ENCODE results near the gene SCART1. TPM values are rescaled to one million over a fixed set of nuclear protein-coding genes. Genes with fewer than 3 reads are reported as not detected.
"Not testable (repeated sequence)": the region's sequence is repeated elsewhere in the genome, so short reads cannot be mapped to it uniquely, and the experiment has no call there.

SCART1 gene
- total and polyA plus RNA-seq, 10 of the 15 experiments (the other 5 are each of a cell fraction or from before 2014, with no cell fraction given) = 0.05 to 22.0 (median 0.58) TPM

DNA sequence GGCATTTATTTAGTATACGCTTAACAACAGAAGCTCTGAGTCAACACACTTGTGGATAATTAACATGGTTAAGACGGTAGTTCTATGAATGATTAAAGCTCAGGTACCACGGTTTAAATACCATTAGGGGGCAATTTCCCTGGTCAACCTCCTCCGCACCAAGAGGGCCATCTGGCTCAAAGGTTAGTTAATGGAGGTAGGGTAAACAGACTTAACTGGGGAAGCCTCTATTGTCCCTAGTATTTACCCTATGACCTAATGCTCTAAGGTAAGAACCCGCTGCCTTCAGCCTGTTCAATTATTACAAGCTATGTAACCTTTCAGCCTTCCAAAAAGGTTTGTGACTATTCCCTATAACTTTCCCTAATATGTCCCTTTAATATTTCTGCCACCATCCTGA, 64.8 kb downstream of the SCART1 start:
- WGBS (ENCODE audit: insufficient coverage, insufficient replicate concordance, low lambda C conversion rate, missing lambda C conversion rate) = 36% methylated on average over 5 of the region's 5 CpGs
- DNase-seq (ENCODE audit: low read depth, low spot score); H2AFZ ChIP-seq (ENCODE audit: control insufficient read depth, low read depth, low read length); intact Hi-C loops (cut with micrococcal nuclease; ENCODE audit: unreplicated experiment); in situ Hi-C loops (cut with MboI); POLR2A ChIA-PET; H3K9me3 ChIP-seq (replicated peaks; ENCODE audit: control insufficient read depth, insufficient read depth, low read length); H3K36me3 ChIP-seq (ENCODE audit: control insufficient read depth in 2 of 2, insufficient read depth in 2 of 2, low read length in 1 of 2); H3K4me3 ChIP-seq; H4K20me1 ChIP-seq (ENCODE audit: control insufficient read depth, insufficient read depth); H3K79me2 ChIP-seq (ENCODE audit: control insufficient read depth, insufficient read depth, low read length); ATAC-seq; FAIRE-seq; H3K4me1 ChIP-seq (ENCODE audit: control insufficient read depth, insufficient read depth, low read length); H3K27ac ChIP-seq (ENCODE audit: control insufficient read depth, insufficient read depth); BruUV-seq (replicated peaks); H3K9ac ChIP-seq (ENCODE audit: control insufficient read depth, insufficient read depth, low read length); H3K27me3 ChIP-seq (replicated peaks in 1 of 2; ENCODE audit: control insufficient read depth in 2 of 2, insufficient read depth in 2 of 2, low read length in 1 of 2); H3K4me2 ChIP-seq (ENCODE audit: control insufficient read depth, insufficient read depth): not testable (repeated sequence)
- ChIA-PET SMC1A (ENCODE audit: uncharacterized antibody, unreplicated experiment) (interaction anchor here (0.6 to 1.0 kb wide), 3 partner anchors 17 to 90 kb away, joined by 3 read pairs; no protein-coding TSS in a partner anchor), CTCF (interaction anchor here (1.4 to 4.4 kb wide), 2 partner anchors 80 to 189 kb away, joined by 6 to 24 read pairs; no protein-coding TSS in a partner anchor), RAD21 (ENCODE audit: unreplicated experiment) (interaction anchor here (1.2 kb wide), 1 partner anchor 80 kb away, joined by 3 read pairs; no protein-coding TSS in a partner anchor)

Other genes with a start within 250 kb of the SCART1 start
Only the 7 nearest of the 15 such genes appear.
- not detected in 2 replicates for gene PRAP1, start 106.6 kb upstream of the SCART1 start, total RNA-seq (2014; rRNA removed)
- not detected in 2 replicates for gene PRAP1, start 106.6 kb upstream of the SCART1 start, total RNA-seq (2014; rRNA removed; fragmentation: Illumina TruSeq; extraction: Trizol)
- not detected in 2 replicates for gene PRAP1, start 106.6 kb upstream of the SCART1 start, total RNA-seq (2021)
- gene PRAP1, start 106.6 kb upstream of the SCART1 start, polyA plus RNA-seq (2011; rRNA removed) = not detected in 2 replicates
- gene PRAP1, start 106.6 kb upstream of the SCART1 start, polyA plus RNA-seq (2014; fragmentation: Illumina TruSeq; extraction: Trizol) = not detected in 2 replicates
- not detected for gene PRAP1, start 106.6 kb upstream of the SCART1 start, polyA plus RNA-seq (2014; fragmentation: Nextera tagmentation; extraction: Ambion mirVana)
- gene PRAP1, start 106.6 kb upstream of the SCART1 start, polyA plus RNA-seq (2014; rRNA removed) = not detected in 2 replicates
- gene PRAP1, start 106.6 kb upstream of the SCART1 start, polyA plus RNA-seq (2016; fragmentation: Nextera tagmentation; extraction: Ambion mirVana) = under 1 TPM in 1 of 2 experiments, not detected in 1; 0.25 TPM
- gene FUOM, start 95.9 kb upstream of the SCART1 start, total RNA-seq (2014; rRNA removed) = 35.3 and 35.4 TPM in 2 replicates
- gene FUOM, start 95.9 kb upstream of the SCART1 start, total RNA-seq (2014; rRNA removed; fragmentation: Illumina TruSeq; extraction: Trizol) = 19.2 and 21.4 TPM in 2 replicates
- 34.9 and 36.9 TPM in 2 replicates for gene FUOM, start 95.9 kb upstream of the SCART1 start, total RNA-seq (2021)
- 9.9 and 13.6 TPM in 2 replicates for gene FUOM, start 95.9 kb upstream of the SCART1 start, polyA plus RNA-seq (2011; rRNA removed)
- gene FUOM, start 95.9 kb upstream of the SCART1 start, polyA plus RNA-seq (2014; fragmentation: Illumina TruSeq; extraction: Trizol) = 2.2 and 7.0 TPM in 2 replicates
- 10 to 100 TPM in 1 of 2 experiments, 1 to 10 TPM in 1; 1.8 to 11.2 TPM for gene FUOM, start 95.9 kb upstream of the SCART1 start, polyA plus RNA-seq (2014; fragmentation: Nextera tagmentation; extraction: Ambion mirVana)
- gene FUOM, start 95.9 kb upstream of the SCART1 start, polyA plus RNA-seq (2014; rRNA removed) = 41.7 and 50.2 TPM in 2 replicates
- 10 to 100 TPM; 29.7 to 33.3 TPM for gene FUOM, start 95.9 kb upstream of the SCART1 start, polyA plus RNA-seq (2016; fragmentation: Nextera tagmentation; extraction: Ambion mirVana)
- gene ECHS1, start 80.6 kb upstream of the SCART1 start, total RNA-seq (2014; rRNA removed) = 63.5 and 71.4 TPM in 2 replicates
- 48.0 and 50.8 TPM in 2 replicates for gene ECHS1, start 80.6 kb upstream of the SCART1 start, total RNA-seq (2014; rRNA removed; fragmentation: Illumina TruSeq; extraction: Trizol)
- gene ECHS1, start 80.6 kb upstream of the SCART1 start, total RNA-seq (2021) = 73.2 and 77.8 TPM in 2 replicates
- gene ECHS1, start 80.6 kb upstream of the SCART1 start, polyA plus RNA-seq (2011; rRNA removed) = 21.0 and 32.7 TPM in 2 replicates
- 35.6 and 57.1 TPM in 2 replicates for gene ECHS1, start 80.6 kb upstream of the SCART1 start, polyA plus RNA-seq (2014; fragmentation: Illumina TruSeq; extraction: Trizol)
- gene ECHS1, start 80.6 kb upstream of the SCART1 start, polyA plus RNA-seq (2014; fragmentation: Nextera tagmentation; extraction: Ambion mirVana) = 10 to 100 TPM; 55.3 to 67.7 TPM
- gene ECHS1, start 80.6 kb upstream of the SCART1 start, polyA plus RNA-seq (2014; rRNA removed) = 51.9 and 52.6 TPM in 2 replicates
- 100 to 1,000 TPM; 162 to 164 TPM for gene ECHS1, start 80.6 kb upstream of the SCART1 start, polyA plus RNA-seq (2016; fragmentation: Nextera tagmentation; extraction: Ambion mirVana)
- 11.7 and 13.8 TPM in 2 replicates for gene PAOX, start 74.7 kb upstream of the SCART1 start, total RNA-seq (2014; rRNA removed)
- gene PAOX, start 74.7 kb upstream of the SCART1 start, total RNA-seq (2014; rRNA removed; fragmentation: Illumina TruSeq; extraction: Trizol) = 5.5 and 7.2 TPM in 2 replicates
- gene PAOX, start 74.7 kb upstream of the SCART1 start, total RNA-seq (2021) = 14.4 and 16.1 TPM in 2 replicates
- gene PAOX, start 74.7 kb upstream of the SCART1 start, polyA plus RNA-seq (2011; rRNA removed) = 4.3 and 4.7 TPM in 2 replicates
- gene PAOX, start 74.7 kb upstream of the SCART1 start, polyA plus RNA-seq (2014; fragmentation: Illumina TruSeq; extraction: Trizol) = 2.2 and 4.1 TPM in 2 replicates
- gene PAOX, start 74.7 kb upstream of the SCART1 start, polyA plus RNA-seq (2014; fragmentation: Nextera tagmentation; extraction: Ambion mirVana) = 1 to 10 TPM; 1.2 to 4.9 TPM
- 15.1 and 16.1 TPM in 2 replicates for gene PAOX, start 74.7 kb upstream of the SCART1 start, polyA plus RNA-seq (2014; rRNA removed)
- gene PAOX, start 74.7 kb upstream of the SCART1 start, polyA plus RNA-seq (2016; fragmentation: Nextera tagmentation; extraction: Ambion mirVana) = 10 to 100 TPM; 20.5 to 22.2 TPM
- 39.6 and 46.6 TPM in 2 replicates for gene MTG1, start 59.8 kb upstream of the SCART1 start, total RNA-seq (2014; rRNA removed)
- gene MTG1, start 59.8 kb upstream of the SCART1 start, total RNA-seq (2014; rRNA removed; fragmentation: Illumina TruSeq; extraction: Trizol) = 34.4 and 41.6 TPM in 2 replicates
- gene MTG1, start 59.8 kb upstream of the SCART1 start, total RNA-seq (2021) = 52.8 and 65.8 TPM in 2 replicates
- 50.7 and 64.1 TPM in 2 replicates for gene MTG1, start 59.8 kb upstream of the SCART1 start, polyA plus RNA-seq (2011; rRNA removed)
- gene MTG1, start 59.8 kb upstream of the SCART1 start, polyA plus RNA-seq (2014; fragmentation: Illumina TruSeq; extraction: Trizol) = 46.0 and 60.9 TPM in 2 replicates
- gene MTG1, start 59.8 kb upstream of the SCART1 start, polyA plus RNA-seq (2014; fragmentation: Nextera tagmentation; extraction: Ambion mirVana) = 1 to 10 TPM; 6.2 to 9.2 TPM
- 92.6 and 95.2 TPM in 2 replicates for gene MTG1, start 59.8 kb upstream of the SCART1 start, polyA plus RNA-seq (2014; rRNA removed)
- 100 to 1,000 TPM; 102 to 104 TPM for gene MTG1, start 59.8 kb upstream of the SCART1 start, polyA plus RNA-seq (2016; fragmentation: Nextera tagmentation; extraction: Ambion mirVana)
- gene SPRN, start 29.3 kb upstream of the SCART1 start, total RNA-seq (2014; rRNA removed) = not detected in 2 replicates
- not detected in 2 replicates for gene SPRN, start 29.3 kb upstream of the SCART1 start, total RNA-seq (2014; rRNA removed; fragmentation: Illumina TruSeq; extraction: Trizol)
- gene SPRN, start 29.3 kb upstream of the SCART1 start, total RNA-seq (2021) = not detected in 2 replicates
- not detected in 2 replicates for gene SPRN, start 29.3 kb upstream of the SCART1 start, polyA plus RNA-seq (2011; rRNA removed)
- not detected in 2 replicates for gene SPRN, start 29.3 kb upstream of the SCART1 start, polyA plus RNA-seq (2014; fragmentation: Illumina TruSeq; extraction: Trizol)
- under 1 TPM; 0.03 to 0.15 TPM for gene SPRN, start 29.3 kb upstream of the SCART1 start, polyA plus RNA-seq (2014; fragmentation: Nextera tagmentation; extraction: Ambion mirVana)
- not detected in 2 replicates for gene SPRN, start 29.3 kb upstream of the SCART1 start, polyA plus RNA-seq (2014; rRNA removed)
- under 1 TPM; 0.78 to 0.96 TPM for gene SPRN, start 29.3 kb upstream of the SCART1 start, polyA plus RNA-seq (2016; fragmentation: Nextera tagmentation; extraction: Ambion mirVana)
- gene CYP2E1, start 73.4 kb downstream of the SCART1 start, total RNA-seq (2014; rRNA removed) = 0.17 TPM in 1 of 2 replicates, not detected in the other
- not detected in 2 replicates for gene CYP2E1, start 73.4 kb downstream of the SCART1 start, total RNA-seq (2014; rRNA removed; fragmentation: Illumina TruSeq; extraction: Trizol)
- 0.96 and 1.9 TPM in 2 replicates for gene CYP2E1, start 73.4 kb downstream of the SCART1 start, total RNA-seq (2021)
- gene CYP2E1, start 73.4 kb downstream of the SCART1 start, polyA plus RNA-seq (2011; rRNA removed) = 0.48 and 0.82 TPM in 2 replicates
- 0.10 and 0.92 TPM in 2 replicates for gene CYP2E1, start 73.4 kb downstream of the SCART1 start, polyA plus RNA-seq (2014; fragmentation: Illumina TruSeq; extraction: Trizol)
- under 1 TPM; 0.09 to 0.31 TPM for gene CYP2E1, start 73.4 kb downstream of the SCART1 start, polyA plus RNA-seq (2014; fragmentation: Nextera tagmentation; extraction: Ambion mirVana)
- gene CYP2E1, start 73.4 kb downstream of the SCART1 start, polyA plus RNA-seq (2014; rRNA removed) = 0.28 TPM in 1 of 2 replicates, not detected in the other
- not detected for gene CYP2E1, start 73.4 kb downstream of the SCART1 start, polyA plus RNA-seq (2016; fragmentation: Nextera tagmentation; extraction: Ambion mirVana)